HCT116 (cell line): ENCODE measurements around the gene SVIP. TPM values are rescaled to one million over a fixed set of nuclear protein-coding genes. Genes with fewer than 3 reads are reported as not detected.

Experiments used
- ATAC-seq: fragments of 200-7000 bp; cut with Tn5 transposase; 2 replicates; pipeline ENCODE4 v1.9.1; 2020; ENCODE audit warnings: mild to moderate bottlenecking, moderate library complexity
- BruUV-seq: library from RNA; stranded (reverse); fragments of 400-500 nt; replicated peaks from 2 replicates; lab custom pipeline; 2021; lab: Mats Ljungman, UMichigan
- CTCF ChIA-PET: fragments of 300-600 bp; sonication (Branson Sonifier 250); formaldehyde crosslinking; loops from one replicate; lab custom pipeline; 2021; ENCODE audit warnings: antibody characterized with exemption; lab: Charles Lee
- POLR2A ChIA-PET: fragments of 300-600, 350-600 bp; sonication (Branson Sonifier 250); formaldehyde crosslinking; loops from one replicate; lab custom pipeline; 2021; ENCODE audit warnings: antibody characterized with exemption; lab: Charles Lee
- RAD21 ChIA-PET, 2 experiments: fragments of 300-600 bp; sonication (Branson Sonifier 250); formaldehyde crosslinking; loops; one replicate each; lab custom pipeline; 2023; ENCODE audit warnings: low total read pairs in 2 of 2; ENCODE audit not compliant: uncharacterized antibody in 2 of 2, unreplicated experiment in 2 of 2, low non-redundant PET in 1 of 2; lab: Charles Lee
- DNase-seq: peaks from one replicate; pipeline ENCODE4 v3.0.0-alpha.2; 2010; ENCODE audit warnings: low read depth, low spot score
- H2AFZ ChIP-seq: fragments of 200-600 bp; shearing (Covaris generic), sonication (generic); 2 replicates; pipeline ENCODE4 v1.6.1; 2017; ENCODE audit warnings: low read depth, mixed run types, mixed read lengths, antibody characterized with exemption, low read length; ENCODE audit not compliant: poor library complexity, severe bottlenecking
- H3K27ac ChIP-seq: 2 replicates; pipeline ENCODE4 v1.5.1; 2012; ENCODE audit warnings: low read depth, low read length
- H3K27me3 ChIP-seq: fragments of 200-600 bp; sonication (generic); 2 replicates; pipeline ENCODE4 v1.6.1; 2016; ENCODE audit warnings: mixed run types, low read length, mixed read lengths; ENCODE audit not compliant: insufficient read depth
- H3K36me3 ChIP-seq, 2 experiments: fragments of 200-500 bp in 1 of 2; fragments of 200-600 bp in 1 of 2; sonication (Bioruptor generic) in 1 of 2; sonication (generic) in 1 of 2; 2 replicates each; pipeline versions ENCODE4 v1.5.1 to v1.6.1; 2014 to 2016; ENCODE audit warnings: low read length in 2 of 2, inconsistent platforms in 1 of 2, mixed read lengths in 1 of 2, mixed run types in 1 of 2; ENCODE audit not compliant: insufficient read depth in 2 of 2, control insufficient read depth in 1 of 2
- H3K4me1 ChIP-seq, 2 experiments: fragments of 200-600 bp in 1 of 2; sonication (generic) in 1 of 2; 2 replicates each; pipeline versions ENCODE4 v1.5.1 to v1.6.1; 2012 to 2017; ENCODE audit warnings: low read length in 2 of 2, inconsistent platforms in 1 of 2, mild to moderate bottlenecking in 1 of 2, mixed read lengths in 1 of 2, mixed run types in 1 of 2, moderate library complexity in 1 of 2; ENCODE audit not compliant: insufficient read depth in 2 of 2, control insufficient read depth in 1 of 2
- H3K4me2 ChIP-seq: fragments of 200-600 bp; sonication (generic); 2 replicates; pipeline ENCODE4 v1.6.1; 2017; ENCODE audit warnings: mixed run types, low read length, mixed read lengths
- H3K4me3 ChIP-seq, 2 experiments: fragments of 200-600 bp in 1 of 2; sonication (generic) in 1 of 2; replicated peaks in 1 of 2; 2 replicates each; pipeline ENCODE4 v1.5.1; 2011 to 2016; ENCODE audit warnings: low read length in 2 of 2, control low read depth in 1 of 2, low read depth in 1 of 2, mild to moderate bottlenecking in 1 of 2, mixed read lengths in 1 of 2, mixed run types in 1 of 2
- H3K79me2 ChIP-seq: fragments of 200-600 bp; sonication (generic); 2 replicates; pipeline ENCODE4 v1.6.1; 2017; ENCODE audit warnings: mild to moderate bottlenecking, mixed run types, low read length, moderate library complexity, mixed read lengths; ENCODE audit not compliant: insufficient read depth
- H3K9ac ChIP-seq: fragments of 200-600 bp; sonication (generic); 2 replicates; pipeline ENCODE4 v1.6.1; 2016; ENCODE audit warnings: low read length, mixed read lengths
- H3K9me2 ChIP-seq: fragments of 200-600 bp; sonication (generic), shearing (Covaris generic); 2 replicates; pipeline ENCODE4 v1.6.1; 2017; ENCODE audit warnings: mixed run types, mild to moderate bottlenecking, moderate library complexity; ENCODE audit not compliant: insufficient read depth
- H3K9me3 ChIP-seq, 2 experiments: fragments of 200-500 bp in 1 of 2; fragments of 200-600 bp in 1 of 2; sonication (Bioruptor generic) in 1 of 2; sonication (generic) in 1 of 2; 2 replicates each; pipeline ENCODE4 v1.6.1; 2014 to 2017; ENCODE audit warnings: low read length in 2 of 2, mixed read lengths in 2 of 2, inconsistent platforms in 1 of 2, low read depth in 1 of 2, mild to moderate bottlenecking in 1 of 2, mixed run types in 1 of 2, moderate library complexity in 1 of 2; ENCODE audit not compliant: control insufficient read depth in 1 of 2, insufficient read depth in 1 of 2
- H4K20me1 ChIP-seq: fragments of 200-600 bp; sonication (generic), shearing (Covaris generic); 2 replicates; pipeline ENCODE4 v1.6.1; 2017; ENCODE audit warnings: mixed run types, mild to moderate bottlenecking, moderate library complexity; ENCODE audit not compliant: insufficient read depth
- CBX3 ChIP-seq: IDR thresholded peaks from 2 replicates; pipeline ENCODE4 v1.6.1; 2012; ENCODE audit warnings: low read depth
- CEBPB ChIP-seq: IDR thresholded peaks from 2 replicates; pipeline ENCODE4 v1.6.1; 2012; ENCODE audit warnings: low read depth
- EGR1 ChIP-seq: IDR thresholded peaks from 2 replicates; pipeline ENCODE4 v1.6.1; 2012; ENCODE audit warnings: low read depth
- EZH2 ChIP-seq: fragments of 200-600 bp; sonication (generic); IDR thresholded peaks from 2 replicates; pipeline ENCODE4 v1.6.1; 2017; ENCODE audit warnings: antibody characterized with exemption, mixed run types
- POLR2AphosphoS5 ChIP-seq: IDR thresholded peaks from 2 replicates; pipeline ENCODE4 v1.6.1; 2011; ENCODE audit warnings: mild to moderate bottlenecking, low read depth, low read length, moderate library complexity
- RAD21 ChIP-seq: IDR thresholded peaks from 2 replicates; pipeline ENCODE4 v1.6.1; 2012; ENCODE audit warnings: low read depth, mild to moderate bottlenecking
- SIN3A ChIP-seq: IDR thresholded peaks from 2 replicates; pipeline ENCODE4 v1.6.1; 2012; ENCODE audit warnings: low read depth
- YY1 ChIP-seq: IDR thresholded peaks from 2 replicates; pipeline ENCODE4 v1.6.1; 2011; ENCODE audit warnings: low read length, low read depth, moderate library complexity, mild to moderate bottlenecking; ENCODE audit not compliant: insufficient replicate concordance; ENCODE audit errors: extremely low read depth
- ZNF274 ChIP-seq: fragments of 200-500 bp; sonication (Bioruptor generic); IDR thresholded peaks from 2 replicates; pipeline ENCODE4 v1.6.1; 2014; ENCODE audit warnings: mild to moderate bottlenecking, low read depth, low read length, inconsistent platforms
- intact Hi-C: fragments of 100-400 bp; cut with micrococcal nuclease; formaldehyde crosslinking; loops from 2 replicates; pipeline ENCODE4 v1.10.0; 2022
- total RNA-seq: library from RNA; stranded (reverse); gene quantifications from one replicate; pipeline ENCODE4 v1.2.1, GENCODE V29; 2021; ENCODE audit not compliant: unreplicated experiment
- TF ChIP-seq, protein P1 (sequence below), 3 experiments: fragments of 200-600 bp in 1 of 3; sonication (generic) in 1 of 3; IDR thresholded peaks in 2 of 3; conservative IDR thresholded peaks in 1 of 3; 2 replicates each; pipeline ENCODE4 v1.5.1; 2012 to 2017; ENCODE audit warnings: low read depth in 2 of 3, low read length in 2 of 3, antibody characterized with exemption in 1 of 3, borderline replicate concordance in 1 of 3, control low read depth in 1 of 3, mild to moderate bottlenecking in 1 of 3, mixed read lengths in 1 of 3, mixed run types in 1 of 3, moderate library complexity in 1 of 3; ENCODE audit not compliant: insufficient read depth in 1 of 3
- TF ChIP-seq, protein P2 (sequence below): IDR thresholded peaks from 2 replicates; pipeline ENCODE4 v1.6.1; 2012
- TF ChIP-seq, protein P3 (sequence below): IDR thresholded peaks from 2 replicates; pipeline ENCODE4 v1.6.1; 2011; ENCODE audit warnings: mild to moderate bottlenecking, low read length, moderate library complexity; ENCODE audit not compliant: insufficient replicate concordance; ENCODE audit errors: extremely low read depth
- TF ChIP-seq, protein P4 (sequence below): IDR thresholded peaks from 2 replicates; pipeline ENCODE4 v1.6.1; 2012

SVIP gene
- total RNA-seq, 1 experiment from 2014 or later, result 18.6 TPM

DNA sequence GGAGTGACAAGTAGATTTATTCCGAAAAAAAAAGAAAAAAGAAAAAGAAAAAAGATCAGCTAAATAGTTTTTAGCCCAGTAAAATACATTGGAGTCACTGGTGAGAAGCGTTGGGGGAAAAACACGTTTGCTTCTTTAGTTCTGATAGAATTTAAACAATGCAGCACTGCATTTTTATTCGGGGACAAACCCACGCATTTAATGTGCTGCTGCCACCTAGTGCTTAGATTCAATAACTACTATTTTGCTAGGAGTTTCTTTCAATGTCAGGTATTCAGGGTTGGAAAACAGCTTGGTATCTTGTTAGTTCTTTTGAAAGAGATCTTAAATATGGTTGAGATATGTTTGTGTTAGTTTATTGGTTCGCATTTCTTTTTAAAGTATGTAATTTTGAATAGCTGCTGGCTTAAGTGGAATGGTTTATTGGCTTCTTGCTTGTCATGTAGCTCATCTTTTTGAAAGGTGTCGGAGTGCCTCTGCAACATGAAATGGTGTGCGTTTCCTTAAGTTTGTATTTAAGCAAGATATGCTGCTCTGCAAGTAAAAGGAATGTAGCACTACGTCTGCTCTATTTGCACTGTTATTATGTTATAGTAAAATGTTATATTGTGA, 41.9 kb downstream of the SVIP start:
- Histone ChIP-seq H3K9me2 (no peaks in the 10 kb centered on the region), H3K9ac (no peak overlapping the region), H3K9me3 (no peaks in the 10 kb centered on the region), H3K79me2 (no peaks in the 10 kb centered on the region), H3K4me1 (peaks cover 1 to 10% of the 10 kb centered on the region in 2 experiments; a peak in 3 of 4 replicates), H3K36me3 (no peaks in the 10 kb centered on the region), H3K27ac (no peak overlapping the region), H3K4me2 (no peak overlapping the region), H4K20me1 (no peaks in the 10 kb centered on the region), H2AFZ (no peak overlapping the region), H3K27me3 (peaks cover 23% of the 10 kb centered on the region), H3K4me3 (no peak overlapping the region)
- CTCF ChIA-PET, result interaction anchor here (0.6 to 1.6 kb wide), 12 partner anchors 10 to 595 kb away, joined by 3 to 9 read pairs (median 4); partner anchors contain the start of genes ANO5 and SVIP
- TF ChIP-seq EGR1 (peak; percentile 16; the same call in 1 of the 2 replicates), CEBPB (no peak), RAD21 (peak; percentile 62), POLR2AphosphoS5 (no peak), ZNF274 (no peak), SIN3A (no peak), YY1 (no peak), EZH2 (no peak), CBX3 (no peak)
- TF ChIP-seq, protein P1, sequence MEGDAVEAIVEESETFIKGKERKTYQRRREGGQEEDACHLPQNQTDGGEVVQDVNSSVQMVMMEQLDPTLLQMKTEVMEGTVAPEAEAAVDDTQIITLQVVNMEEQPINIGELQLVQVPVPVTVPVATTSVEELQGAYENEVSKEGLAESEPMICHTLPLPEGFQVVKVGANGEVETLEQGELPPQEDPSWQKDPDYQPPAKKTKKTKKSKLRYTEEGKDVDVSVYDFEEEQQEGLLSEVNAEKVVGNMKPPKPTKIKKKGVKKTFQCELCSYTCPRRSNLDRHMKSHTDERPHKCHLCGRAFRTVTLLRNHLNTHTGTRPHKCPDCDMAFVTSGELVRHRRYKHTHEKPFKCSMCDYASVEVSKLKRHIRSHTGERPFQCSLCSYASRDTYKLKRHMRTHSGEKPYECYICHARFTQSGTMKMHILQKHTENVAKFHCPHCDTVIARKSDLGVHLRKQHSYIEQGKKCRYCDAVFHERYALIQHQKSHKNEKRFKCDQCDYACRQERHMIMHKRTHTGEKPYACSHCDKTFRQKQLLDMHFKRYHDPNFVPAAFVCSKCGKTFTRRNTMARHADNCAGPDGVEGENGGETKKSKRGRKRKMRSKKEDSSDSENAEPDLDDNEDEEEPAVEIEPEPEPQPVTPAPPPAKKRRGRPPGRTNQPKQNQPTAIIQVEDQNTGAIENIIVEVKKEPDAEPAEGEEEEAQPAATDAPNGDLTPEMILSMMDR (IDR thresholded peaks at IDR 0.05 in 2 of 3, conservative IDR thresholded peaks at IDR 0.05 in 1 of 3; ENCODE audit: borderline replicate concordance in 1 of 3, insufficient read depth in 1 of 3, low read depth in 2 of 3, low read length in 2 of 3), result peak; percentile 48 to 79 (median 53); a peak in 4 of 6 replicates
- TF ChIP-seq, protein P2, sequence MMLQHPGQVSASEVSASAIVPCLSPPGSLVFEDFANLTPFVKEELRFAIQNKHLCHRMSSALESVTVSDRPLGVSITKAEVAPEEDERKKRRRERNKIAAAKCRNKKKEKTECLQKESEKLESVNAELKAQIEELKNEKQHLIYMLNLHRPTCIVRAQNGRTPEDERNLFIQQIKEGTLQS, result no peak
- TF ChIP-seq, protein P3, sequence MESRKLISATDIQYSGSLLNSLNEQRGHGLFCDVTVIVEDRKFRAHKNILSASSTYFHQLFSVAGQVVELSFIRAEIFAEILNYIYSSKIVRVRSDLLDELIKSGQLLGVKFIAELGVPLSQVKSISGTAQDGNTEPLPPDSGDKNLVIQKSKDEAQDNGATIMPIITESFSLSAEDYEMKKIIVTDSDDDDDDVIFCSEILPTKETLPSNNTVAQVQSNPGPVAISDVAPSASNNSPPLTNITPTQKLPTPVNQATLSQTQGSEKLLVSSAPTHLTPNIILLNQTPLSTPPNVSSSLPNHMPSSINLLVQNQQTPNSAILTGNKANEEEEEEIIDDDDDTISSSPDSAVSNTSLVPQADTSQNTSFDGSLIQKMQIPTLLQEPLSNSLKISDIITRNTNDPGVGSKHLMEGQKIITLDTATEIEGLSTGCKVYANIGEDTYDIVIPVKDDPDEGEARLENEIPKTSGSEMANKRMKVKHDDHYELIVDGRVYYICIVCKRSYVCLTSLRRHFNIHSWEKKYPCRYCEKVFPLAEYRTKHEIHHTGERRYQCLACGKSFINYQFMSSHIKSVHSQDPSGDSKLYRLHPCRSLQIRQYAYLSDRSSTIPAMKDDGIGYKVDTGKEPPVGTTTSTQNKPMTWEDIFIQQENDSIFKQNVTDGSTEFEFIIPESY, result no peak
- TF ChIP-seq, protein P4, sequence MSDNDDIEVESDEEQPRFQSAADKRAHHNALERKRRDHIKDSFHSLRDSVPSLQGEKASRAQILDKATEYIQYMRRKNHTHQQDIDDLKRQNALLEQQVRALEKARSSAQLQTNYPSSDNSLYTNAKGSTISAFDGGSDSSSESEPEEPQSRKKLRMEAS, result no peak
- peak; percentile 22 for DNase-seq
- peak; percentile 62 for ATAC-seq
- POLR2A ChIA-PET, result no interaction called here
- no TSS peak for BruUV-seq
- RAD21 ChIA-PET, result interaction anchor here in 1 of 2 experiments (0.7 kb wide), 1 partner anchor 42 kb away, joined by 4 read pairs; the partner anchor contains the start of gene SVIP
- intact Hi-C loops, result loop anchor here (1.0 kb wide), 1 partner anchor 453 kb away; no protein-coding TSS in a partner anchor
